Activated naive CD8-positive, alpha-beta T cell (primary cell): ENCODE measurements around the gene RASGRP1.

Experiments
- H3K27ac Mint-ChIP-seq: one replicate; pipeline ENCODE4 v1.8.0; 2021; ENCODE audit warnings: mixed read lengths
- H3K27me3 Mint-ChIP-seq: one replicate; pipeline ENCODE4 v1.8.0; 2021; ENCODE audit warnings: mixed read lengths
- H3K36me3 Mint-ChIP-seq: one replicate; pipeline ENCODE4 v1.8.0; 2021; ENCODE audit warnings: mixed read lengths
- H3K4me1 Mint-ChIP-seq: one replicate; pipeline ENCODE4 v1.8.0; 2021; ENCODE audit warnings: low read depth, mixed read lengths
- H3K4me3 Mint-ChIP-seq: one replicate; pipeline ENCODE4 v1.8.0; 2021; ENCODE audit warnings: mild to moderate bottlenecking, mixed read lengths
- H3K9me3 Mint-ChIP-seq: one replicate; pipeline ENCODE4 v1.8.0; 2021; ENCODE audit warnings: low read depth, mixed read lengths

RASGRP1 gene

DNA sequence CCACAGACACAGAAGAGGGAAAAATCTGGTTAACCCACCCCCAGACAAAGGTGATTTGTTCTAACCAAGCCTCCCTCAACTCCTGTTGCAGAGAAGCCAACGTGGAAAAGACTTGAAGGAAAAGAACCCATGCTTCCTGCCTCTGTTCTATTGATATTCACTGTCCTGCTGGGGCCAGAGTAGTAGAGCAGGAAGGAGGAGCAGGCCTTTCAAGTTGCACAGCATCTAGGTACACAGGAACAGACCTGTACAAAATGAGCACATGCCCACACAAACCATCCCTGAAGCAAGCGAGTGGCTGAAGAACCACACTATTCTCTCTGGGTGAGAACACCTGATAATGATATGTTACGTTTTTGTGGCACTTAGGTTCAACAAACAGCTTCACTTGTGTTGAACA is 29.9 kb downstream of the RASGRP1 start:
- H3K36me3 Mint-ChIP-seq = peaks cover 21% of the 10 kb centered on the region
- H3K4me3 Mint-ChIP-seq = no peak overlapping the region
- H3K27ac Mint-ChIP-seq = peak overlapping the region; percentile 71
- H3K9me3 Mint-ChIP-seq = no peaks in the 10 kb centered on the region
- H3K4me1 Mint-ChIP-seq = peaks cover 99% of the 10 kb centered on the region
- no peaks in the 10 kb centered on the region for H3K27me3 Mint-ChIP-seq

DNA sequence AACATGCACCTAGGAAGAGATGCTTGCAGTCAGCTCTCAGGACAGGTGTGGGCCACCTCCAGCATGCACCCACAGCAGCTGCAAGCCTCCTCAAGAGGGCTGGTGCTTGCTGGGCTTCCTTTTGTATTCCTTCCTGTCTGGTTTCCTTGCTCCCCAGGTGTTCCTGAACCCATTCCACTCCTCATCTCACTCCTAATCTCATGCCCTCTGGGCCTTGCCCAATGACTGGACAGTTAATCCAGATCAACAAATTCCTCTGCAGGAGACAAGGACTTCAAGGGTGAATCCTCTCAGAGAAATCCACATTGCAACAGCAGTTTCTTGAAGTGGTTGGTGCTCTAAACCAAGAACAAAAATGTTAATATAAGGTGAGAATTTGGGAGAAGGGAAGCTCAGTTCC is 30.7 kb downstream of the RASGRP1 start:
- H3K4me1 Mint-ChIP-seq = peaks cover 99% of the 10 kb centered on the region
- H3K4me3 Mint-ChIP-seq = peak overlapping the region; percentile 30
- peaks cover 27% of the 10 kb centered on the region for H3K36me3 Mint-ChIP-seq
- H3K27me3 Mint-ChIP-seq = no peaks in the 10 kb centered on the region
- no peaks in the 10 kb centered on the region for H3K9me3 Mint-ChIP-seq
- H3K27ac Mint-ChIP-seq = peak overlapping the region; percentile 71

DNA sequence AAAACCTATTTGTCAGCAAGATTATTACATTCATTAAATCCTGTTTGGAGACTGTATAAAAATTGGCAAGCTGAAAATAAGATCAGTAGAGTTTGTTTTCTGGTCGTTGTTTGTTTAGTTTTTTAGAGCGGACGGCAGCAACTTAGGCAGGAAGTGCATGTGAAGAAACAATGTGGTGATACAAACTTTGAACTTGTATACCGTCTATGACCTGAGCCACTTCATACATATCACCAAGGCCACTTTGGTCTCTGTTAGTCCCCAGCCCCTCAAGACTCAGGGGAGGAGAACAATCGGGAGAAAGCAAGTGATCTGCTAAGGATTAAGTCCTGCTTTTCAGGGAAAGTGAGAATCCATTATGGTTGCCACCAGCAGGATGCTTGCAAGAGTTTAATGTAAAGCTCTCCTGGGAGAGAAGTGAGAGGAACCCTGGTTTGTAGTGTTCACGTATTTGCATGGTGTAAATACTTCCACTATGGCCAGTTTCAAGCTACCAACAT is 31.1 kb downstream of the RASGRP1 start:
- Mint-ChIP-seq H3K27me3 (no peaks in the 10 kb centered on the region), H3K4me1 (peaks cover 99% of the 10 kb centered on the region), H3K4me3 (peak overlapping the region; percentile 30), H3K36me3 (peaks cover 30% of the 10 kb centered on the region), H3K27ac (peak overlapping the region; percentile 87), H3K9me3 (no peaks in the 10 kb centered on the region)

DNA sequence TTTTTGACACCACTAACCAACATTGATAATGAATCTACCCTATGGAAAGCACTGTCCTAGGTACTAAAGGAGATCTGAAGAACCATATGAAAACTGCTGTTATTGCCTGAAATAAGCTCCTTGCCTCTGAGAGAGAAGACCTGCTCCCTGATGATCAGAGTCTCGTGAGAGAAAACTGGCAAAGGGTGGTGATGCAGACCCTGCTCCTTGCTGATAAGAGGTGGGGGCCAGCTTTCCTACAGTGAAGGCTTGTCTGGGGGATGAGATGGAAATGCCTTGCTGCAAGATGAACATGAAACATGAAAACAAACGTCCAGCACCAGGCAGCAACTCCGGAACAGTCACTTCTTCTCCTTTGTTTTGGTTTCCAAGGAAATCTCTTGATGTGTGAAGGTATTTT is 31.9 kb downstream of the RASGRP1 start:
- Mint-ChIP-seq H3K27me3 (no peaks in the 10 kb centered on the region), H3K4me3 (peak overlapping the region; percentile 3), H3K9me3 (no peaks in the 10 kb centered on the region), H3K27ac (peak overlapping the region; percentile 87), H3K36me3 (peaks cover 34% of the 10 kb centered on the region), H3K4me1 (peaks cover 97% of the 10 kb centered on the region)

DNA sequence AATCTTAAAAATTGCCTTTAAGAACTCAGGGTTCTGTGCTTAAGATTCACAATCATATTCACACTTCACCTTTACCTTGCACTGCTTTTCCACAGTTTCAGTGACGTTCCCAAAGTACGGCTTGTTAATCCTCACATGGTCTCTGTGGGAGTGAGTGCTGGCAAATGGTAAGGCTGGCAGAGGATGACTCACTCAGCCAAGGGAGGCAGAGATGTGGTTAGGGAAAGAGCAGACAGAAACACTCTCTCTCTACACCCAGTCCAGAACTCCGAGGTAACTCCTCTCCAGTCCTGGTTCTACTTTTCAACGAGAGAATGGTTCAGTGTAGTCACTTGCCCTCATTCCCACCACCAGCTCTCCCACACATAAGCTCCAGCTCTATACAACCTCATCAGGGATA is 33.1 kb downstream of the RASGRP1 start:
- Mint-ChIP-seq H3K27ac (peak overlapping the region; percentile 87), H3K36me3 (peaks cover 37% of the 10 kb centered on the region), H3K9me3 (no peaks in the 10 kb centered on the region), H3K4me3 (no peak overlapping the region), H3K4me1 (peaks cover 96% of the 10 kb centered on the region), H3K27me3 (no peaks in the 10 kb centered on the region)

DNA sequence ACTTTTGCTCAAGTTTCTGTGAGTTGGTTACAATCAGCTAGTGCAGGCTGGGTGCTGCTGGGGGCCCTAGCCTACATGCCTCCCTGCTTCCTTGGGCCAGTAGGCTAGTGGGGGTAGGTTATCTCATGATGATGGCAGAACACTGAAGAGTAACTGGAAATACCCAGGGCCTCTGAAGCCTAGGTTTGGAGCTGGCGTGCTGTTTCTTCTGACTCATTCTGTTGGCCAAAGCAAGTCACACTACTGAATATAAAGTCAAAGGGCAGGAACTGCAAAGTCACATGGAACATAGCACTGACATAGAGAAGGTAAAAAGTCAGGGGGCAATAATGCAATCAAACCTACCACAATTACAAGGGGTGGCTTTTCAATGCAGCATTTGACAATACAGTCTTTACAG is 34.5 kb downstream of the RASGRP1 start:
- peak overlapping the region; percentile 87 for H3K27ac Mint-ChIP-seq
- no peaks in the 10 kb centered on the region for H3K9me3 Mint-ChIP-seq
- peaks cover 96% of the 10 kb centered on the region for H3K4me1 Mint-ChIP-seq
- peak overlapping the region; percentile 23 for H3K4me3 Mint-ChIP-seq
- peaks cover 35% of the 10 kb centered on the region for H3K36me3 Mint-ChIP-seq
- H3K27me3 Mint-ChIP-seq = no peaks in the 10 kb centered on the region

DNA sequence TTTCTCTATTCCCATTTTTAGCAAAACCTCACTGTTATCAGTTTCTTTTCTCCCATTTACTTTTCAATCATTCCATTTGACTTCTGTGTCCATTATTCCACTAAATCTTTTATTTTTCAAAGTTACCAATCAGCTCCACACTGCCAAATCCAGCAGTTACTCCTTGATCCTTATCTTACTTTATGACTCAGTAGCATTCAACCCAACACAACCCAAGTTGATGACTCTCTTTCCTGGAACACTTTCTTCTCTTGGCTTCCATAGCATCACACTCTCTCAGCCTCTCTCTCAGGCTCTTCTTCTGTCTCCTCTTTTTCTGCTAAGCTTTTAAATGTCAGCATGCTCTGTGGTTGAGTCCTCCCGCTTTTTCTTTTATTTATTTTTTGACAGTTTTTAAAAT is 36.3 kb downstream of the RASGRP1 start:
- peaks cover 33% of the 10 kb centered on the region for H3K36me3 Mint-ChIP-seq
- no peak overlapping the region for H3K4me3 Mint-ChIP-seq
- peak overlapping the region; percentile 83 for H3K27ac Mint-ChIP-seq
- H3K9me3 Mint-ChIP-seq = no peaks in the 10 kb centered on the region
- H3K4me1 Mint-ChIP-seq = peaks cover 91% of the 10 kb centered on the region
- H3K27me3 Mint-ChIP-seq = no peaks in the 10 kb centered on the region

DNA sequence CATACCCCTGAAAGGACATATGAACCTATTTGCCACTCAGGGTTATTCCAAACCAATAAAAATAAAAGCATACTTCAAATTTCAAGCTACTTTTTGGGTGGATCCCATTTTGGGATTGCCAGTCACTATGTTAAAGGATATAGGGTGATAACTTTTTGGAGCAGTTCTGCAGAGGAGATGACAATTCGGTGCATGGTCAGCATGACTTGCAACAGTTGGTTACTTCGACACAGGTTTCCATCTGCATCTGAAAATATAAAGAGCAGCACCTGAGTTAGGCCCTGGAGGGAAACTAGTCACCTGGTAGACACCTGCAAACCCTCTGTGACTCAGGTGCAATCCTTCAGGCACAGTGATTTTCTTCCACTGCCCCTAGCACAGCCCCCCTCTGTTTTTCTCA is 38.5 kb downstream of the RASGRP1 start:
- H3K36me3 Mint-ChIP-seq = peaks cover 26% of the 10 kb centered on the region
- H3K9me3 Mint-ChIP-seq = no peaks in the 10 kb centered on the region
- peak overlapping the region; percentile 67 for H3K27ac Mint-ChIP-seq
- H3K27me3 Mint-ChIP-seq = no peaks in the 10 kb centered on the region
- H3K4me1 Mint-ChIP-seq = peaks cover 85% of the 10 kb centered on the region
- H3K4me3 Mint-ChIP-seq = no peak overlapping the region

DNA sequence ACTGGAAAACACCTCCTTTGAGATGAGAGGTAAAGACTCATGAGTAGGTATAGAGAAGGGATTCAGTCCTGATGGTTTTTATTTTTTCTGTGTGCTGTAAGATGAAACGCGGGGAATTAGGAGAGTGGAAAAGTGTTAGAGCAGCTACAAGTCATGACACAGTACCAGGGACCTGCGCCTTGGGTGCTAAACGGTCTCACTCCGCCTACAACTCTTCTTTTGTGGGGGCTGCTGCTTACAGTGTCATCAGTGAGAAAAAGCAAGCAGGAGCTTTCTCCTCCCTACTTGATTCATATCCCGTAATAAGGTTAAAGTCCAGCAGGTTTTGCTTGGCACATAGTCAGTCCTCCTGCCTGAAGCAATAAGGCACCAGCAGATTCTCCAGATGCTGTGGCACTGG is 39.1 kb downstream of the RASGRP1 start:
- Mint-ChIP-seq H3K27ac (peak overlapping the region; percentile 67), H3K36me3 (peaks cover 26% of the 10 kb centered on the region), H3K4me1 (peaks cover 79% of the 10 kb centered on the region), H3K4me3 (no peak overlapping the region), H3K27me3 (no peaks in the 10 kb centered on the region), H3K9me3 (no peaks in the 10 kb centered on the region)

DNA sequence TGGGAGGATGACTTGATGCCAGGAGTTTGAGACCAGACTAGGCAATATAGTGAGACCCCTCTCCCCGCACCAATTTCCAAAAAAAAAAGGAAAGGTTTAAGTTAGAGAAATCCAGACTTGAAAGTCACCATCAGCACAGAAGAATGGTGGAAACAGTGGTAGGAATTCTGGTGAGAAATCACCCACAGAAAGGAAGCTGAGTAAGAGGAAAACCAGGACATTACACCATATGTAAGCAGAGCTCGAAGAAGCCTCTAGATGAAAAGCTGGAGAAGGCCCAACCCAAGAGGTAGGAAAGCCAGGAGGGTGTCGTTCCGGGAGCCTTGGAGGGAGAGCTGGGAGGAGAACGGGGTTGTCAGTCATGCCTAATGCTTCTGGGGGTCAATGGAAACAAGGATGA is 40.5 kb downstream of the RASGRP1 start:
- Mint-ChIP-seq H3K4me1 (peaks cover 74% of the 10 kb centered on the region), H3K27ac (peak overlapping the region; percentile 88), H3K27me3 (no peaks in the 10 kb centered on the region), H3K9me3 (no peaks in the 10 kb centered on the region), H3K36me3 (peaks cover 17% of the 10 kb centered on the region), H3K4me3 (no peak overlapping the region)

DNA sequence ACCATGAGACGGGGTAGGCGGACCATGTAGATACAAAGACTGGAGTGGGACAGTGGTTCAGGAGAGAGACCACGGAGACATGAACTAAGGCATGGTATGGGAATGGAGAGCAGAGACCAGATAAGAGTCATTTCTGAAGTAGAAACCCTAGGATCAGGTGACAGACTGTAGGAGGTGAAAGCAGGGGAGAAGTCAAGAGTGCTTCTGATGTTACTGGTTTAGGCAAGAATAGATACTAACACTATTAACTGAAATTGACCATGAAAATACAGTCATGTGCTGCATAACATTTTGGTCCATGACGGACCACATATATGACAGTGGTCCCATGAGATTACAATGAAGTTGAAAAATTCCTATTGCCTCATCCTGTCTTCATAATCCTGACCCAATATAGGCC is 41.7 kb downstream of the RASGRP1 start:
- peak overlapping the region; percentile 89 for H3K27ac Mint-ChIP-seq
- no peaks in the 10 kb centered on the region for H3K27me3 Mint-ChIP-seq
- H3K36me3 Mint-ChIP-seq = peaks cover 7% of the 10 kb centered on the region
- no peaks in the 10 kb centered on the region for H3K9me3 Mint-ChIP-seq
- H3K4me1 Mint-ChIP-seq = peaks cover 67% of the 10 kb centered on the region
- no peak overlapping the region for H3K4me3 Mint-ChIP-seq

DNA sequence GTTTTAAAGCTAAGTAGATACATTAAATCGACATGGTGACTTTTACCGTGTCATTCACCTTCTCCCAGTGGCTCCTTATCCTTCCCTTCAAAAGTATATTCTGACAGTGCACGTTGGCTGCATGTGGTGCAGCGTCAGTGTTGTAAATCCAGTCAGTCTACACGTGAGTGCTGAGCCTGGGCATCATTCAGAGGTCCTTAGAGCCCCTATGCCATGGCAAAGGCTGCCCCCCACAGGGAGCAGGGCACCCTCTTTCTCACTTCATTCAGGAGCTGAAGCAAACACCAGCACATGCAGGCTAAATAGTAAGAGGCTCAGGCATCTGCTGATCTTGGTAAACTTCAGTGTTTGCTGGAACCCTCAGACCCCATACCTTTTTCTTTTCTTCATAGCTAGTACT is 43.3 kb downstream of the RASGRP1 start:
- peak overlapping the region; percentile 89 for H3K27ac Mint-ChIP-seq
- peaks cover 4% of the 10 kb centered on the region for H3K36me3 Mint-ChIP-seq
- H3K4me1 Mint-ChIP-seq = peaks cover 56% of the 10 kb centered on the region
- H3K4me3 Mint-ChIP-seq = no peak overlapping the region
- H3K9me3 Mint-ChIP-seq = no peaks in the 10 kb centered on the region
- H3K27me3 Mint-ChIP-seq = no peaks in the 10 kb centered on the region

DNA sequence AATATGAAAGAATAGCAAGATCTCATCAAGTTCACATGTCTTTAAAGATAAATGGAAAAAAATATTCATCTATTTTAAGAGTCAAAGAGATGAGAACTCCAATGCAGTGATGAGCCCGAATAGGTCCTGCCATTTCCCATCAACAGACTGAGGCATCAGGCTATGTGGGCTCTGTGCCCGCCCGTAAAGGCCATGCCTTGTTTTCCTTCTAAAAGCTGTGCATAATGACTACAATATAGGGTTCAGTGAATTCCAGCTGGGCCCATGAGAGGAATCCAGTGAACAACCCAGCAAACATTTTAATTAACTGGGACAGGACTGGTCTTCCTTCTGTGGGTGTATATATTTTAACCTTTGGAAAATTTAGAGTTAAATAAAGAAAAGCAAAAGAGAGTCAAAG is 44.6 kb downstream of the RASGRP1 start:
- peaks cover 47% of the 10 kb centered on the region for H3K4me1 Mint-ChIP-seq

DNA sequence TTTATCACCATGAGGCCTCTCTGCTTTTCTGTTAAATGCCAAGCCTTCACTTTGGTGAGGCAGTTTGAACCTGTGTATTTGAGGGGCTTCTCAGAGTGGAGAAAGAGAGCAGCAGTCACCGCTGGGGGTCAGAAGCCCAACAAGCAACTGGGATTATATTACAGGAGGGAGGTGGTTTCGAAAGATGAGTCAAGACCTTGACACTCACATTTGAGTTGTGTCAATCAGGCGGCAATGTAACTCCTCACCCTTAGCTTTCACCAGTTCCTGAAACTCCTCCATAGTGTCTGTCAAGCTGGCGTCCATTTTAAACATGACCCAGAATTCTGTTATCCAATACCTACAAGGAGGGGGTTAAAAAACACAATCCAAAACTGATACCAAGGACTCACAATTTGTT is 46.5 kb downstream of the RASGRP1 start:
- Mint-ChIP-seq H3K27ac (peak overlapping the region; percentile 73), H3K4me3 (no peak overlapping the region), H3K27me3 (no peaks in the 10 kb centered on the region), H3K36me3 (peaks cover 5% of the 10 kb centered on the region), H3K9me3 (no peaks in the 10 kb centered on the region), H3K4me1 (peaks cover 35% of the 10 kb centered on the region)

More for the DNA sequence above, 44.6 kb downstream of the RASGRP1 start:
- Mint-ChIP-seq H3K36me3 (peaks cover 4% of the 10 kb centered on the region), H3K27me3 (no peaks in the 10 kb centered on the region), H3K27ac (peak overlapping the region; percentile 70), H3K4me3 (no peak overlapping the region), H3K9me3 (no peaks in the 10 kb centered on the region)

DNA sequence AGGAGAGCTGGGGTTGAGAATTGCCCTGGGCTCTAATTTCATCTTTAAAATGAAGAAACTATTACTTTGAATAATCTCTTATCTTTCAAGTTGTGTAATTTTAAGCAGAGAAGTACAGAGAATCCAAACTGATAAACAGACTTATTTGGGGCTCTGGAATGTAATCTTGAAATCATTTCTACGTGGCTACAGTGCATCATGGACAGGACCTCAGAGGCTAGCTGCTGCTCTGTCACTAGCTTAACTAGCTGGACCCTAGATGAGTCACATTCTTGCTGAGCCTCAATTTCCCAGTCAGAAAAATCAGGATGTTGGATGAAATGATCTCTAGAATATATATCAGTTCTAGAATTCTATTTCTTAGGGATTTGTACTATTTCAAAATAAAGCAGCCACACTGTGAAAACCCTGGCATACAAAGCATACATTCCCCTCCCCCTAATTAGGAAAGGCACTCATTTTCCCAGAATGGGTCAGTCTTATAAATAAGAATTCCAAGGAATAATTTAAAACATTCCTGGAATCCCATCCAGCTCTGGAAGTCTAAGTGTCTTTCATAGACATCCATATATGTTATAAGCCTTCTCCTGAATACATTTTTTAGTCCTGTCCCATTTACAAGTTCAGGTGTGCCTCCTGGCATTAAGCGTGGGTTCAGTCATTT is 47.2 kb downstream of the RASGRP1 start:
- H3K4me3 Mint-ChIP-seq = no peak overlapping the region
- peaks cover 5% of the 10 kb centered on the region for H3K36me3 Mint-ChIP-seq
- no peaks in the 10 kb centered on the region for H3K27me3 Mint-ChIP-seq
- H3K9me3 Mint-ChIP-seq = no peaks in the 10 kb centered on the region
- peaks cover 29% of the 10 kb centered on the region for H3K4me1 Mint-ChIP-seq
- peak overlapping the region; percentile 73 for H3K27ac Mint-ChIP-seq

DNA sequence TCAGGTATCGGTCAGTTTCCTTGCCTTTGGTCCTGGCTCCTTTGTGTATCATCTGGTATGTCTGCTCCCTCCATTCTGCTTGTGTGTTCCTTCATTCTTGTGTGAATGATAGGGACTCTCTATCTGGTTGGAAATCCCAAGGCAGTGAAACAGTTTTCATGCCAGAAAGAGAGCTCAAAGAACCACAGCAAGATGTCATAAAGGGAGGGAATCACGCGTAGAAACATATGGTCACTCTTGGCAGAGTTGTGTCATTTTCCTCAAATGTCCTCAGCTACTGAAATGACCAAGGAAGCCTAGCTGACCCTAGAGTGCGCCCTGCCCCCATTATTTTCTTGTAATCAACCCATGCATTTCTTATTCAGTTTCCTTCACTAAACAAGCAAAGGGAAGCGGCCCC is 48.0 kb downstream of the RASGRP1 start:
- peaks cover 25% of the 10 kb centered on the region for H3K4me1 Mint-ChIP-seq
- H3K27ac Mint-ChIP-seq = peak overlapping the region; percentile 54
- H3K4me3 Mint-ChIP-seq = no peak overlapping the region
- no peaks in the 10 kb centered on the region for H3K27me3 Mint-ChIP-seq
- H3K36me3 Mint-ChIP-seq = peaks cover 5% of the 10 kb centered on the region
- no peaks in the 10 kb centered on the region for H3K9me3 Mint-ChIP-seq
